HG03025 (cell line): ENCODE results near the gene SEC31A.
"Not testable (repeated sequence)": the region's sequence is repeated elsewhere in the genome, so short reads cannot be mapped to it uniquely, and the experiment has no call there.

Experiments used
- ATAC-seq: cut with Tn5 transposase; IDR thresholded peaks from one replicate; pipeline ENCODE4 v1.9.1; 2021; ENCODE audit warnings: mild to moderate bottlenecking, moderate library complexity; ENCODE audit not compliant: unreplicated experiment, low FRiP score

SEC31A gene

DNA sequence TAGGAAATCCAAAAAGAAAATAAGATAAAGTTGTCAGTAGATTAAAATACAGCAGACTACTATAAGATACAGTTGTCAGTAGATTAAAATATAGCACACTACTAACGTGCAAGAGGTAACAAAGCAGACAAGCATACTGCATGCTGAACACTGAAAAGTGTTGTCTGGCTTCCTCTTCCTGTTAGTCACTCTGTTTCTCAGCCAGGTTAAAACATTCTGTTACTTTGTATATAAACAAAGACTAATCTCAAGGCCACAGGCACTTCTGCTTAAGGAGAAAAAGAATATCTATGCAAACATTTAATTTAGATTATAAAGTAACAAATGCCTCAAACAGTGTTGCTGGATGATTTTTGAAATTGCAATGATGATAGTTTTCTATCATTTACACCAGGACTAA is 51.3 kb downstream of the SEC31A start:
- no peak for ATAC-seq

DNA sequence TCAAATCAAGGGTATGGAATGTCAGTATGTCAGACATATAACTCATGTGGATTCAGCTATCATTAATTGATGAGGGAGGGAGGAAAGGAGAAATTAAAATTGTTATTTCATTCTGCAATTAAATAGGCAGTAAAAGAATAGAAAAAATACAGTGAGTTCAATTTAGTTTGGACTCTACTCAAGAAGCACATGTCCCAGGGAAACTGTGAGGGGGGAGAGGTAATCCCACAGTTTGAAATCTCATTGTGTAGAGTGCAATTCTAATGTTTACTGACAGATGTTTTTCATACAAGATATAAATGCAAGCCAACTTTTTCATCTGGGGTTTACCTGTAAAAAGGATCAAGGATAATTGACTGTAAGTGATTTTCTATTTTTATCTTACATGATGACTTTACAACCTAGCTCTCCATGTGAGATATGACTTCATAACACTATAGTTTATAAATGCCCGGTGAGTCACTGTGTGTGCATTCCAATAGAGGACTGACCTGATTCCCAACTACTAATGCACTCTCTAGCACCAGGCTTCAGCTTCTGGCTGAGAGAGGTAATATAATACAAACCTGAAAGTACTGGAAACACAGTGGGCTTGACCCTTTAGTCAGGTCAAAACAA is 57.1 kb downstream of the SEC31A start:
- ATAC-seq = no peak

DNA sequence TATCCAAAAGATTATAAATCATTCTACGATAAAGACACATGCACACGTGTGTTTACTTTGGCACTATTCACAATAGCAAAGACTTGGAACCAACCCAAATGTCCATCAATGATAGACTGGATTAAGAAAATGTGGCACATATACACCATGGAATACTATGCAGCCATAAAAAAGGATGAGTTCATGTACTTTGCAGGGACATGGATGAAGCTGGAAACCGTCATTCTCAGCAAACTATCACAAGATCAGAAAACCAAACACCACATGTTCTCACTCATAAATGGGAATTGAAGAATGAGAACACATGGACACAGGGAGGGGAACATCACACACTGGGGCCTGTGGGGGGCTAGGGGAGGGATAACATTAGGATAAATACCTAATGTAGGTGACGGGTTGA is 57.9 kb downstream of the SEC31A start:
- not testable (repeated sequence) for ATAC-seq

DNA sequence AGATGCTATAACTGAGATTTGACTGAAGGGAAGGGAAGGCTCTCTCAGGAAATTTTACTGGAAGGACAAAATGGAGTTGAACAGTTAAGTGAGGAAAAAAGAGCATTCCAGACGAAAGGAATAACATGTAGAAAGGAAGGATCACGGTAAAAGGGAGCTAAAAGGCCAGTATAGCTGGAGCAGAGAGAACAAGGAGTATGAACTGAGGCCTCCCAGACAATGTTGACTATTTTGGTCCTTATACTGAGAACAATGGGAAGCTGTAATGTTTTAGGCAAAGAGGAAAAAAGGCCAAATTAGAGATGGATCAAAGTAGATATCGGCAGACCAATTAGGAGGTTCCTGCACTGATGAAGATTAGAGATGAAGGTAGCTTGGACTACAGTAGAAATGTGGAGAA is 65.5 kb downstream of the SEC31A start:
- ATAC-seq = no peak

DNA sequence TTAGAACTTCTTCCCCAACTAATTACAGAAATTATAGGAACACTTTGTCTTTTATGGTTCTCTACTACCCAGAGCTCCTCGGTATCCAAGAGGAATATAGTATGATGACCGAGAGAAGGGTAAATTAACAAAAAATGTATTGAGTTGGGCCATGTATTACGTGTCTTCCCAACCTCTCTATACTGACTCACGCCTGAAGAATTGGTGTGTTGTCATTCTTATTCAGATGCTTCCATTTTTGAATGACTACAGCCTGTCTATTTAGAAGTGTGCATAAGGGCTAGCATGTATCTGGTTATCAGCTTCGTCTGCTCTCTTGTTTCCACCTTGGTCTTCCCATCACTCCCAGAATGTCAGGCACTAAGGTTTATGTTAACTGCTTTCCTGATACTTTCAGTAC is 67.9 kb downstream of the SEC31A start:
- no peak for ATAC-seq

DNA sequence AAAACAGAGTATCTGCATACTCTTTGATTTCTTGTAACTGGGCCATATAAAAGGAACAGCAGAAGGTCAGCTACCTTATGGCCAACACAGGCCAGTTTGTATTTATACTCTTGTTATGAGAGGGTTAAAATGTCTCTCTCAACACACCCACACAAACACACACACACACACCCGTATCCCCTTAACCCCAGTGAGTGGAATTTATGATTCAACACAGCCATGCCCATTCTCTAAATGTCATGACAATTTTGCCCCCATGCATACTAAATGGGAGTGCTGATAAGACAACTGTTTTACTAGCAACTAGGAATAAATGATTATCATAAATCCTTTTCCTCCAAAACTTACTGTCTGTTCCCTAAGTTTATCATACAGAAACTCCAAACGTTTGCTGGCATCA is 70.3 kb downstream of the SEC31A start:
- no peak for ATAC-seq

DNA sequence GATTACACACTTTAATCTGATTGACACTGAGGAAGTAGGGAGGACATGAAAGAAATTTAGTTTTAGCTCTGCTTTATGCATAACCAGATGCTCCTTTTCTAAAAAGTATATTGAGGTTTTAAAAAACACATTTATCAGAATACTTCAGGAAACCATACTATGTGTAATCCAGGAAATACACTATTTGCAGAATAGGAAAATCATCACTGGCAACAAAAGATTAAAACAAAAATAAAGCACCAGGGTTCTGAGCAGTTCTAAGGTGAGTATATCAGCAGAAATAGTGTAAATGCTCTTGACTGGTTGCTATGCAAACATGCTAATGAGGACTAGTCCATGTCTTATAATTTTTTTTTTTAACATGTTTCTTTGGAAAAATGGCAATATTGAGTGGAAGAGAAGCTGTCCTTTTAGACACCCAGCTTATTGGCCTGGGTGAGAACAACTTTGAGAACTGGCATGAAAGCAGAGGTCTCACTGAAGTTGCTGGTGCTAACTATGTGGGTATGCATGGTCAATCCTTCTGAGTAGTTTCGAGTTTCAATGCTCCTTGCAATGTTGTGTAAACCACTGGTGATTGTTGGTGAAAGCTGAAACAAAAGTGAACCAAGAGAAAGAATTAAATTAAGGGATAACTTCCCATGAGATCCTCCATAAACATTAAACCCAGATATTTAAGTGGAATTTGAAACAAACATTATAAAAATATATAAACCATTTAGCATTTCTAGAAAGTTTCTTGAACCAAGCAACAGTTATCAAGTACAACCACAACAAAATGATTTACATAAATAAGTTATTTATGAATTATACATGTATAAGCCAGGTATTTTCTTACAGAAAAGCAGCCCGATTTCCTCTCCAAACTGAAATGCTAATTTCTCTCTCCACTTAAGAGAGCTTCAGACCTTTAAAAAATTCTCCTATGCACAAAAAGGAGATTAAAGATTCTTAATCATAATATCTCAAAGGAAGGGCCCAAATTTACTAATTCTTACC is 72.0 kb downstream of the SEC31A start:
- no peak for ATAC-seq

DNA sequence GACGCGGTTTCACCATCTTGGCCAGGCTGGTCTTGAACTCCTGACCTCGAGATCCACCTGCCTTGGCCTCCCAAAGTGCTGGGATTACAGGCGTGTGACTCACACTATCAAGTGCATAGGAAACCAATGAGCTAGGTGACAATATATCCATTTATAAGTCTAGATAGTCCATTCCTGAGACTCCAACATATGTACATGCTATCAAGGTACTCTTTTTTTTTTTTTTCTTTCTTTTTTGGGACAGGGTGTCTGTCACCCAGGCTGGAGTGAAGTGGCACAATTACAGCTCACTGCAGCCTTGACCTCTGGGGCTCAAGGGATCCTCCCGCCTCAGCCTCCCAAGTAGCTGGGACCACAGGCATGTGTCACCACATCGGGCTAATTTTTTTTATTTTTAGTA is 74.1 kb downstream of the SEC31A start:
- not testable (repeated sequence) for ATAC-seq

DNA sequence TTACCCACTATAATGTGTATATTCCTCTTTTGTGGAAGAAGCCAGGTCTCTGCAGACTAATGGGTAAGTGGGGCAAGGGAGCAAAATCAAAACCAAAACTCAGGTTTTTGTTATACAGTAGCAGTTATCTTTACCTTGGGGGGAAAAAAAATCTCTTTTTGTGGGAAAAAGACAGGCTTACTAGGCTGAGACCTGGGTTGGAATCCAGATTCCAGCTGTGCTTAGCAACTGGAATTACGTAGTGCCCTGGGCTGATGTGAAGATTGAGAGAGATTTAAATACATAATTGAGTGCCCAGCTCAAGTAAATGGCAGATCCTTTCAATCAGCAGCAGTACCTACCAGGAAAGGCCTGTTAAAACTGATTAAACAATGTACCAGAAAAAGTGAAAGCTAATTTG is 76.9 kb downstream of the SEC31A start:
- no peak for ATAC-seq

DNA sequence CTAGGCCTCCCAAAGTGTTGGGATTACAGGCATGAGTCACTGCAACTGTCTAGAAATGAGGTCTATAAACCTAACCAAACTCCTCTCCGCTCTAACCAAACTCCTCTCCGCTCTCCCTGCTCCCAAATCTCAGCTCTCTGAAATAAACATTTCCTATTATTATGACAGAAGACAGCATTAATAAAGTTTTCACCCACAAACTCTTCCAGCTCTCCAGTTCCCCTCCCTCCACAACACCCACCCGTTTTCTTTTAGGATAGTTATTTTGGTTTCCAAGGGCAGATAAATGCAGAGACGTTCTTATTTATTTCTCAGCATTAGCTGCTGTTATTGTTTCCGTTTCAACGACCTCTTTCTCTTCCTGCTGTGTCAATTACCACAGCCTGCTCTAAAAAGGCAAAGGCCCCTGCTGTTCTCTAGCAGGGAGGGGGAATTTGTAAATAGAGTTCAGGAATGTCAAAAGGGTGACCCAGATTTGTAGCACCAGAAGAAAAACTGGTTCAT is 79.1 kb downstream of the SEC31A start:
- ATAC-seq = no peak

DNA sequence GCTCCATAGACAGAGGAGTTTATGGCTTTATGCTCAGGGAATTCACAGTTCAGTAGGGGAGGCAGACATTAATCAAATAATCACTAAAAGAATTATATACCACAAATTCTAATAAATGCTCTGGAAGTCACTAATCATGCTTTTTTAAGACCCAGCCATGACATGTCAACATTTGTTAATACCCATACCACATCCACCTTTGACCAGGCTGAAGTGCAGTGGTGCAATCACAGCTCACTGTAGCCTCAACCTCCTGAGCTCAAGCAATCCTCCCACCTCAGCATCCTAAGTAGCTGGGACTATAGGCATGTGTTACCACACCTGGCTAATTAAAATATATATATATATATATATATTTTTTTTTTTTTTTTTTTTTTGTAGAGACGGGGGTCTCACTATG is 79.6 kb downstream of the SEC31A start:
- no peak for ATAC-seq

DNA sequence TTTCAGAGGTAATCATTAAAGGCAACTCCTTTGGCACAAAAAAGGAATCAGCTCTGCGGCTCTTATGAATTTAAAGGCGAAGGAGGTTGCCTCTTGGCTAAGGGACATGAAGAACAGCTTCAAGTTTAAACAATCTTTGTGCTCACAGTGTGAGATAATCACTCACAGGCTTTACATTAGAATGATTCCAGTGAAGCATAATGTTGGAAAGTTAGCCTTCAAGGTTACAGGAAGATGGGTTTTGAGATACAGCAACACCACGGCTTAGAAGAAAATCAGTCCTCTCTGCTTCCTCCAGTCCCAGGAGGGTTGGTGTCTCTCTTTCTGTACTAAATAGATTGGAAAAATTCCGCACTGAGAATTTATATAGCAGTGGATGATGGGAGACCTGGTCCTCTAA is 80.8 kb downstream of the SEC31A start:
- ATAC-seq = no peak

DNA sequence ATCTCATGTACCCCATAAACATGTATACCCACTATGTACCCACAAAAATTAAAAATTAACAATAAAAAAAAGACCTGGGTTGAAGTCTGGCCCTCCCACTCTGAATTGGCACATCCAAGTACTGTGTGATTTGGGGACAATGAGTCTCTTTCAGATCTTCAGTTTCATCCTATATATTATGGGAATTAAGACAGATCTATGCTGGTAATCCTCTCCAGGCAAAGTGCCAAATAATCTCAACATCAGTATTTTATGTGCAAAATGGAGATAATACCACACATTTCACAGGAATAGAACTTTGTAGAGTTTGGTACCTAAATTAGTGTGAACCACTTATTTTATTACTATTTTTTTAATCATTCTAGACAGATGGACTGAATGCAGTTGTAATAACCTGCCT is 81.3 kb downstream of the SEC31A start:
- ATAC-seq = no peak

DNA sequence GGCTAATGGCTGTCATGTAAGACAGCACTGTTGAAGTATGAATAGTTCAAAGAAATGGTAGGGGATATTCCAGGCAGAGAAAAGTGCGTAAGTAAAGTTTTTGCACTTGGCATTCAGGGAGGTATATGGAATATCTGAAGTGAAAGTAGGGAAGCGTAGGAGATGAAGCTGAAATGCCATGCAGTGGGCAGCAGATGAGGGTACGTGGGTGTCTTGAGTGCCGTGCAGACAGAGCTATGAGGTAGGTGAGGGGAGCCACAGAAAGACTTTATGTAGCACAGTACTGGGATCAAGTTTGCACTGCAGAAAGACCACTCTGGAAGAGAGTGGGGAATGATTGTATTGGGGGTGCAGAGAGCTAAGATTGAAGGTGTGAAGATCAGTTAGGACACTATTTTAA is 87.2 kb downstream of the SEC31A start:
- no peak for ATAC-seq

DNA sequence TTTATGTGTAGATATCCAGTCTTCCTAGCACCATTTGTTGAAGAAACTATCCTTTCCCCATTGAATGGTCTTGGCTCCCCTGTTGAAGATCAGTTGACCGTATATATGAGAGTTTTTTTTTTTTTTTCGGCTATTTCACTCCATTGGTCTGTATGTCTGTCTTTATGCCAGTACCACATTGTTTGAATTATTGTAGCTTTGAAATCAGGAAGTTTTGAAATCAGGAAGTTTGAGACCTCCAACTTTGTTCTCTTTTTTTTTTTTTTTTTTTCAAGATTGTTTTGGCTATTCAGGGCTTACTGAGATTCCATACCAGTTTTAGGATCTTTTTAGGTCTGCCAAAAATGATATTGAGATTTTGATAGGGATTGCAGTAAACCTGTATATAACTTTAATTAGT is 88.0 kb downstream of the SEC31A start:
- ATAC-seq = no peak

DNA sequence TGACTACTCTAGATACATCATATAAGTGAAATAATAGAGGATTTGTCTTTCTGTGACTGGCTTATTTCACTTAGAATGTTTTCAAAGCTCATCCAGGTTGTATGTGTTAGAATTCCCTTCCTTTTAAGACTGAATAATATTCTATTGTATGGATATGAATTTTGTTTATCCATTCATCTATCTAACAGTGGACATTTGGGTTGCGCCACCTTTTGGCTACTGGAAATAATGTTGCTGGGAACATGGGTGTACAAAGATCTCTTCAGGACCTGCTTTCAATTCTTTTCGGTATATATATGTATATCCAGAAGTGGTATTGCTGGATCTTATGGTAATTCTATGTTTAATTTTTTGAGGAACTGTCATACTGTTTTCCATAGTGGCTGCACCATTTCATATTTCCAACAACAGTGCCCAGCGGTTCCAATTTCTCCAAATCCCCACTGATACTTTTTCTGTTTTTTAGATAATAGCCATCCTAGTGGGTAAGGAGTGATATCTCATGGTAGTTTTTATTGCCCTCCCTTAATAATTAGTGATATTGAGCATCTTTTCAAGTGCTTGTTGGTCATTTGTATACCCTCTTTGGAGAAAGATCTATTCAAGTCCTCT is 88.9 kb downstream of the SEC31A start:
- ATAC-seq = no peak

DNA sequence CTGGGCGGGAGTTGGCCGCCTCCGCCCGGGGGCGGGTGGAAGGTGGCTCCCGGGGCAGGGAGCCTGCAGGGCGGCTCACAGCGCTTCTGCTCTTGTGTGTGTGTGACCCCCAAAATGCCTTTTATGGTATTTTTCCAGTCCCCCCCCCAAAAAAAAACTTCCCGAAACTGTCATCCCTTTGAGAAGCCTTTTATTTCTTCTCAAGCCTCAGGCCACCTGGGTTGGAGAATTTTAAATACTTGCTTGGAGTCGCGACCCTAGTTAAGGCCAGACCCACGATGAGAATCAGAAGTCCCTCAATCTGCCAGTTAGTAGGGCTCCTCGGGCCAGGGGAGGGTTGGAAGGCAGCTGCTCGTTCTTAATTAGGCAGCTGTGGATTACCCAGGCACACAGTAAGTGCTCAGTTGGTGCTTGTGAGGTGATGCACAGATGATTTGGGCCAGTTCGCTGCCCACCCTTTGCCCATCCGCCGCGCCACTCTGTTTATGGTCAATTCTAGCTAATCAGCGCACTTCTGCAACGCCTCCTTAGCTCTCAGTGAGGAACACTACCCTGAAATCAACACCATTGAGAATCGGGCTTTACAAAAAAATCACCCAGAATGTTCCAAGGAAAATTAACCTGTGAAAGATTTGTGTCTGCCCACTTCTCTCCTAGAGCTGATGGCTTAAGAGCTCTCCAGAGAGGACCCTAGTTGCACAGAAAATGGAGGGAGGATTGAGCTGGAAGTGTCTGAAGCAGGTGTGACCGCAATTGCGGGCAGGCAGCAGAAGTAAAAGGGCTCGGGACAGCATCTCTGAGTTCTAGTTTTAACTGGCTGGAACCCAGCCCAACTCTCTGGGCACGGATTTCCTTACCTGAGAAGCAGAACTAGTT is 91.7 kb downstream of the SEC31A start:
- peak; percentile 41 for ATAC-seq

DNA sequence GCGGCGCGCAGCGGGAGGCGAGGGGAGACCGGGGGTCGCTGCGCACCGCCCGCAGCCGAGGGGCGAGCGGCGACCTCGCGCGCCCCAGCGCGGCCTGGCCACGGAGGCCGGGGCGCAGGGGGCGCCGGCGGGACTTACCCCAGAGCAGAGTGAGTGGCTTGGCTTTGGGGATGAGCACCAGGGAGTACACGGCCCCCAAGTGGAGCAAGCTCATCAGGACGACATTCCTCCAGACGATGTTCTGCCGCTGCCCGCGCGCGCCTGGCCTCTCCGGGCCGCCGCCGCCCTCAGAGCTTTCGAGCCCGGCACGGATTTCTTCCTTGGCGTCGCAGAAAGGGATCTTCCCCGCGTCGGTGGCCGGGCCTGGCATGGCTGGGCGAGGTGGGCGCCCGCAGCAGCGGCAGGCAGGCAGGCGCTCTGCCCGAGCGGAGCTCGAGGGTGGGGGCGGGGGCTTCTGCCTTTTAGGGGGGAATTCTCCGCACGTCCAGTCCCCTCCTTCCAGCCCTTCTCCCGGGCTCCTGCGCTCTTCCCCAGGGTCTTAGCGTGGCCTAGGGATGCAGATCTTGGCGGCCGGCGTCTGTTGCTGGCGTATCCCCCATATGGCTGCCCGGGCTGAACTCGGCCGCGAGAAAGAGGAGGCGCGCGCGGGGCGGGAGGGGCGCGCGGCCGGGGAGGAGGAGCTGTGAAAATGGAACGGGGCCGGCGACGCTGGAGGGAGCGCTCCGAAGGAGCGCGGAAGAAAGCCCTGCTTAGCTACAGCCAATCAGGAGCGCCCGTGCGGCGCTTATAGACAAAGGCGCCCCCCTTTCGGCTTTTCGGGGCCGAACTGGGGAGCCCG is 92.6 kb downstream of the SEC31A start, which contains the start of gene SCD5:
SCD5 (minus strand) TSS at position 629 of the 838 bp plus-strand sequence; CDS start at position 370, 259 bp downstream.
- peak; percentile 86 for ATAC-seq

DNA sequence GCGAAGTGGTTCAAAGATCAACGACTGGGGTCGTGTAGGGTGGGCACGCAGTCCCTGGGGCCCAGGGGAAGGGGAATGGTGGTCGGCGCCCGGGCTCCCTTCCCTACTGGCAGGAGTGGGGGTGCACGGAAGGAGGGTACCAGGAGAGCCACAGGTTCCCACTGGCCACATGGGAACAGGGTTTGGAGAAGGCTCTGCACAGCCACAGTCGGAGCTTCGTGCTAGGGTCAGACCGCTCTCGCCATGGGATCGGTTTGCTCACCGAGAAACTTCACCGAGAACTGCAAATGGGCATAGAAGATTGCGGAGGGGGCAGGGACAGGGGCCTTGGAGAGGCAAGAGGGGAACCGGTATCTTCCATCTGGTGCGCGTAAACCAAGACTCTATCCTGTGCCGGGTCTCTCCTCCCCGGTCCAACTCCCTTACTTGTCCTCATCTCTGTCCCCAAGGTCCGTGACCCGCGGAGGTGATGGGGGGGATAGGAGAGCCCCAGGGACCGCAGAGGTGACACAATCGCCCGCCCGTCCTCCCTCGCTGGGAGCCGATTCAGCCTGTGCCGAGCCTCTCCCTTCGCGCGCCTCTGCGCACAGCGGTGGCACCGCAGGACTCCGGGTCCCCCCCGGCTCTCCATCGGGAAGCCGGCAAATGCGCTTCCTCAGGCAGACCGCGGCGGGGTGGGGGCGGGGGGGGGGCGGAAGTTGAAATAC is 93.4 kb downstream of the SEC31A start:
- no peak for ATAC-seq
